GM18526 (cell line): Measurements from ENCODE around the gene UNC119B.

Experiments used
- POLR2A ChIP-seq: IDR thresholded peaks from 3 replicates; pipeline ENCODE4 v1.6.1; 2011; ENCODE audit not compliant: insufficient read length; ENCODE audit errors: extremely low read depth

The UNC119B gene

GRCh38 chr12:120741476-120742421 is 31.5 kb downstream of the UNC119B start:
- no peak for TF ChIP-seq POLR2A

GRCh38 chr12:120744922-120745493 is 34.8 kb downstream of the UNC119B start:
- no peak for TF ChIP-seq POLR2A

- TF ChIP-seq POLR2A: no peak
These were observed 38.0 kb downstream of the UNC119B start for GRCh38 chr12:120748242-120748641.

- no peak for TF ChIP-seq POLR2A
These were observed 39.0 kb downstream of the UNC119B start for GRCh38 chr12:120749256-120749655.

GRCh38 chr12:120750806-120751205 is 40.5 kb downstream of the UNC119B start:
- no peak for TF ChIP-seq POLR2A

- TF ChIP-seq POLR2A: no peak
These were observed 41.1 kb downstream of the UNC119B start for GRCh38 chr12:120751389-120751788.

- no peak for TF ChIP-seq POLR2A
These were observed 44.5 kb downstream of the UNC119B start for GRCh38 chr12:120754792-120755191.

GRCh38 chr12:120755269-120755668 is 45.0 kb downstream of the UNC119B start:
- no peak for TF ChIP-seq POLR2A

GRCh38 chr12:120757226-120757742 is 47.0 kb downstream of the UNC119B start:
- no peak for TF ChIP-seq POLR2A

GRCh38 chr12:120757949-120758348 is 47.7 kb downstream of the UNC119B start:
- no peak for TF ChIP-seq POLR2A

GRCh38 chr12:120758798-120759590 is 48.7 kb downstream of the UNC119B start:
- no peak for TF ChIP-seq POLR2A

GRCh38 chr12:120759591-120760348 is 49.5 kb downstream of the UNC119B start:
- TF ChIP-seq POLR2A: no peak

GRCh38 chr12:120760349-120761254 is 50.3 kb downstream of the UNC119B start:
- TF ChIP-seq POLR2A: no peak

- TF ChIP-seq POLR2A: no peak
These were observed 51.3 kb downstream of the UNC119B start for GRCh38 chr12:120761519-120761934.
